Neural cell (in vitro differentiated cells): ENCODE measurements around the gene FTCD. TPM values are rescaled to one million over a fixed set of nuclear protein-coding genes. Genes with fewer than 3 reads are reported as not detected.

Experiments used
- H2AFZ ChIP-seq: fragments of 200-600, 300-800 bp; sonication (generic), shearing (Covaris generic); 2 replicates; pipeline ENCODE4 v1.6.0; 2014; ENCODE audit warnings: low read depth, mild to moderate bottlenecking, antibody characterized with exemption, low read length, moderate library complexity
- H3F3A ChIP-seq: fragments of 200-600 bp; shearing (Covaris generic); 2 replicates; pipeline ENCODE4 v1.6.1; 2016; ENCODE audit warnings: mild to moderate bottlenecking, moderate library complexity, mixed read lengths, antibody characterized with exemption, low read length; ENCODE audit not compliant: insufficient read depth, poor library complexity, severe bottlenecking
- H3K27ac ChIP-seq: fragments of 200-600, 300-800 bp; sonication (generic), shearing (Covaris generic); 2 replicates; pipeline ENCODE4 v1.5.1; 2014; ENCODE audit warnings: mild to moderate bottlenecking, low read length, moderate library complexity
- H3K27me3 ChIP-seq: fragments of 300-800, 200-600 bp; sonication (generic), shearing (Covaris generic); 2 replicates; pipeline ENCODE4 v1.6.0; 2014; ENCODE audit warnings: mild to moderate bottlenecking, low read depth, low read length, moderate library complexity; ENCODE audit not compliant: insufficient read depth
- H3K36me3 ChIP-seq: fragments of 300-800, 200-600 bp; sonication (generic), shearing (Covaris generic); 2 replicates; pipeline ENCODE4 v1.5.1; 2014; ENCODE audit warnings: mild to moderate bottlenecking, antibody characterized with exemption, low read length, moderate library complexity; ENCODE audit not compliant: insufficient read depth
- H3K4me2 ChIP-seq: fragments of 300-800, 200-600 bp; sonication (generic), shearing (Covaris generic); 2 replicates; pipeline ENCODE4 v1.6.0; 2014; ENCODE audit warnings: mild to moderate bottlenecking, low read length
- H3K4me3 ChIP-seq: fragments of 300-800, 200-600 bp; sonication (generic), shearing (Covaris generic); 2 replicates; pipeline ENCODE4 v1.5.1; 2014; ENCODE audit warnings: mild to moderate bottlenecking, low read length, moderate library complexity
- H3K79me2 ChIP-seq: fragments of 200-600 bp; shearing (Covaris generic); replicated peaks from 2 replicates; pipeline ENCODE4 v1.6.0; 2014; ENCODE audit warnings: mild to moderate bottlenecking, low read length, moderate library complexity; ENCODE audit not compliant: insufficient read depth
- H3K9ac ChIP-seq: fragments of 300-800, 200-600 bp; sonication (generic), shearing (Covaris generic); 2 replicates; pipeline ENCODE4 v1.6.1; 2016; ENCODE audit warnings: mild to moderate bottlenecking, low read length, mixed read lengths
- H3K9me2 ChIP-seq: fragments of 200-600 bp; shearing (Covaris generic); 2 replicates; pipeline ENCODE4 v1.6.1; 2016; ENCODE audit warnings: mild to moderate bottlenecking, low read length, mixed read lengths; ENCODE audit not compliant: insufficient read depth
- H3K9me3 ChIP-seq: fragments of 200-600, 300-800 bp; sonication (generic), shearing (Covaris generic); 2 replicates; pipeline ENCODE4 v1.6.1; 2016; ENCODE audit warnings: mild to moderate bottlenecking, mixed run types, low read length, moderate library complexity, mixed read lengths
- H4K20me1 ChIP-seq: fragments of 200-600 bp; shearing (Covaris generic); 2 replicates; pipeline ENCODE4 v1.6.1; 2016; ENCODE audit warnings: mild to moderate bottlenecking, mixed run types; ENCODE audit not compliant: insufficient read depth
- CTCF ChIP-seq: fragments of 450-650 bp; IDR thresholded peaks from 2 replicates; pipeline ENCODE4 v1.5.1; 2014; ENCODE audit warnings: antibody characterized with exemption, mild to moderate bottlenecking, moderate library complexity; ENCODE audit not compliant: poor library complexity, severe bottlenecking
- EP300 ChIP-seq: fragments of 450-650 bp; conservative IDR thresholded peaks from 2 replicates; pipeline ENCODE4 v1.6.1; 2014; ENCODE audit warnings: antibody characterized with exemption, mild to moderate bottlenecking, moderate library complexity; ENCODE audit not compliant: poor library complexity, severe bottlenecking
- EZH2 ChIP-seq: fragments of 200-600, 300-800 bp; shearing (Covaris generic), sonication (generic); IDR thresholded peaks from 2 replicates; pipeline ENCODE4 v1.6.1; 2014; ENCODE audit warnings: antibody characterized with exemption, low read length, borderline replicate concordance, mild to moderate bottlenecking; ENCODE audit not compliant: insufficient read depth, poor library complexity, severe bottlenecking
- MXI1 ChIP-seq: fragments of 450-650 bp; conservative IDR thresholded peaks from 2 replicates; pipeline ENCODE4 v1.6.1; 2014; ENCODE audit warnings: antibody characterized with exemption, mild to moderate bottlenecking; ENCODE audit not compliant: poor library complexity, severe bottlenecking
- POLR2AphosphoS5 ChIP-seq: IDR thresholded peaks from 2 replicates; pipeline ENCODE4 v1.6.1; 2012
- RAD21 ChIP-seq: fragments of 450-650 bp; conservative IDR thresholded peaks from 2 replicates; pipeline ENCODE4 v1.6.1; 2014; ENCODE audit warnings: antibody characterized with exemption, mild to moderate bottlenecking, moderate library complexity
- REST ChIP-seq: IDR thresholded peaks from 2 replicates; pipeline ENCODE4 v1.6.1; 2012; ENCODE audit warnings: borderline replicate concordance
- SMC3 ChIP-seq: fragments of 450-650 bp; conservative IDR thresholded peaks from 2 replicates; pipeline ENCODE4 v1.6.1; 2014; ENCODE audit warnings: antibody characterized with exemption, mild to moderate bottlenecking, moderate library complexity; ENCODE audit not compliant: poor library complexity
- TAF1 ChIP-seq: IDR thresholded peaks from 2 replicates; pipeline ENCODE4 v1.6.1; 2012; ENCODE audit warnings: low read depth
- polyA plus RNA-seq: library from polyadenylated mRNA; depleted of rRNA; stranded (reverse); fragments of >200 nt; gene quantifications from 2 replicates; pipeline ENCODE4 v1.2.3, GENCODE V29; 2014

Gene FTCD
- polyA plus RNA-seq, 1 donor from 2014 or later, result 2.0 TPM

- no peak for TF ChIP-seq POLR2AphosphoS5
- TF ChIP-seq EP300, result no peak
- no peak for TF ChIP-seq MXI1
- TF ChIP-seq RAD21, result no peak
- no peak for TF ChIP-seq REST
- no peak for TF ChIP-seq EZH2
- no peak for TF ChIP-seq SMC3
- TF ChIP-seq CTCF, result no peak
- no peak for TF ChIP-seq TAF1
- Histone ChIP-seq H3K4me2 (no peak overlapping the region), H3K27ac (no peak overlapping the region), H3K27me3 (no peaks in the 10 kb centered on the region), H3K36me3 (no peaks in the 10 kb centered on the region), H3K79me2 (peaks cover 3% of the 10 kb centered on the region), H4K20me1 (no peaks in the 10 kb centered on the region), H3K9ac (no peak overlapping the region), H3K9me3 (no peaks in the 10 kb centered on the region), H3K9me2 (no peaks in the 10 kb centered on the region), H2AFZ (no peak overlapping the region), H3K4me3 (no peak overlapping the region), H3F3A (no peaks in the 10 kb centered on the region)
These were observed 38.5 kb upstream of the FTCD start for GRCh38 chr21:46193829-46194373.

- H3K36me3 ChIP-seq, result no peaks in the 10 kb centered on the region
- H3F3A ChIP-seq, result no peaks in the 10 kb centered on the region
- no peaks in the 10 kb centered on the region for H3K27me3 ChIP-seq
- H3K9ac ChIP-seq, result no peak overlapping the region
- no peaks in the 10 kb centered on the region for H4K20me1 ChIP-seq
- H3K79me2 ChIP-seq, result no peaks in the 10 kb centered on the region
- TF ChIP-seq MXI1, result no peak
- TF ChIP-seq POLR2AphosphoS5, result no peak
- no peak for TF ChIP-seq EP300
- no peak for TF ChIP-seq CTCF
- no peak for TF ChIP-seq REST
- no peak for TF ChIP-seq TAF1
- no peak for TF ChIP-seq RAD21
- no peak for TF ChIP-seq SMC3
- TF ChIP-seq EZH2, result no peak
- no peak overlapping the region for H3K4me2 ChIP-seq
- H3K9me3 ChIP-seq, result no peaks in the 10 kb centered on the region
- no peak overlapping the region for H3K27ac ChIP-seq
- H2AFZ ChIP-seq, result no peak overlapping the region
- no peaks in the 10 kb centered on the region for H3K9me2 ChIP-seq
- no peak overlapping the region for H3K4me3 ChIP-seq
These were observed 36.6 kb upstream of the FTCD start for GRCh38 chr21:46191686-46192575.
